ENCODE data around the gene NCKAP5. TPM values are rescaled to one million over a fixed set of nuclear protein-coding genes. Genes with fewer than 3 reads are reported as not detected.

NCKAP5 gene
- total RNA-seq, 2 donors from 2014 or later = 0.78 to 2.6 TPM

DNA sequence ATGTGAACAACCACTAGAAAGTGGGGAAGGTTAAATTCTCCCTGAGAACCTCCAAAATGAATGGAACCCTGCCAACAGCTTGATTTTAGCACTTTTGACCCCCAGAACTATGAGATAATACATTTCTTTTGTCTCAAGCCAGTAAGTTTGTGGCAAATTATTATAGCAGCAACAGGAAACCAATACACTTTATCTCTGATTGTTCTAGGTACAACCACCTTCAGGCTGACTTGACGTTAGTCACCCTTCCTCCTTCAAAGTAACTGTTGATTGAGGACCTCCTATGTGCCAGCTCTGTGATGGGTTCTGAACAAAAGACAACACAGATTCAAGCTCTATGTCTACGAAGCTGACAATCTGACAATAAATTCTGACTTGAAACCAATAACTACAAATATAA is 318.9 kb downstream of the NCKAP5 start:
- ATAC-seq = no peak
- H3K27ac ChIP-seq = no peak overlapping the region
- WGBS, 2 donors = 61 to 68% methylated on average over 2 of the region's 2 CpGs

DNA sequence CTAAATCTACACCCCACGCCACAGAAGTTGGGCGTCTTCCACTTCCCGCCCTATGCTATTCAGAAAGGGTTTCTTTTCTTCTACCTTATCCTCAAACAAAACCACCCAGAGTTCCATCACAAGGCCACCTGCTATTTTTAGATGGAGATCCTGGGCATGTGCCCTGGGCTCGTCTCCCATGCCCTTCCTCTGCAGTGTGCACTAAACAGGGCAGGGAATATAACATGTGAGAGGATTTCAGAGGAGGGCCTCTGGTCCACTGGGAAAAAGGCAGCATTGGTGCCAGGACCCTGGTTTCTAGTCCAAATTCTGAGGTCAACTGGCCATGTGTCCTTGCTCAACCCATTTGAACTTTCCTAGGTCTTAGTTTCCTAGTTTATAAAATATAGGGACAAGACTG is 320.0 kb downstream of the NCKAP5 start:
- WGBS, 2 donors = 62 to 75% methylated on average over 4 of the region's 4 CpGs
- no peak overlapping the region for H3K27ac ChIP-seq
- no peaks in the 10 kb centered on the region for H3K9me3 ChIP-seq
- intact Hi-C loops (cut with DNase I) = no loop called here
- TF ChIP-seq POLR2A (IDR thresholded peaks at IDR 0.05) = no peak
- TF ChIP-seq, protein P1, sequence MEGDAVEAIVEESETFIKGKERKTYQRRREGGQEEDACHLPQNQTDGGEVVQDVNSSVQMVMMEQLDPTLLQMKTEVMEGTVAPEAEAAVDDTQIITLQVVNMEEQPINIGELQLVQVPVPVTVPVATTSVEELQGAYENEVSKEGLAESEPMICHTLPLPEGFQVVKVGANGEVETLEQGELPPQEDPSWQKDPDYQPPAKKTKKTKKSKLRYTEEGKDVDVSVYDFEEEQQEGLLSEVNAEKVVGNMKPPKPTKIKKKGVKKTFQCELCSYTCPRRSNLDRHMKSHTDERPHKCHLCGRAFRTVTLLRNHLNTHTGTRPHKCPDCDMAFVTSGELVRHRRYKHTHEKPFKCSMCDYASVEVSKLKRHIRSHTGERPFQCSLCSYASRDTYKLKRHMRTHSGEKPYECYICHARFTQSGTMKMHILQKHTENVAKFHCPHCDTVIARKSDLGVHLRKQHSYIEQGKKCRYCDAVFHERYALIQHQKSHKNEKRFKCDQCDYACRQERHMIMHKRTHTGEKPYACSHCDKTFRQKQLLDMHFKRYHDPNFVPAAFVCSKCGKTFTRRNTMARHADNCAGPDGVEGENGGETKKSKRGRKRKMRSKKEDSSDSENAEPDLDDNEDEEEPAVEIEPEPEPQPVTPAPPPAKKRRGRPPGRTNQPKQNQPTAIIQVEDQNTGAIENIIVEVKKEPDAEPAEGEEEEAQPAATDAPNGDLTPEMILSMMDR (IDR thresholded peaks at IDR 0.05) = no peak
- no peak for DNase-seq
- no peak for ATAC-seq
- H3K36me3 ChIP-seq (replicated peaks in 1 of 2; ENCODE audit: insufficient read depth in 1 of 2, low read depth in 2 of 2) = no peaks in the 10 kb centered on the region
- no peaks in the 10 kb centered on the region for H3K4me1 ChIP-seq
- no peak overlapping the region for H3K4me3 ChIP-seq
- H3K27me3 ChIP-seq = no peaks in the 10 kb centered on the region

More for the DNA sequence above, 318.9 kb downstream of the NCKAP5 start:
- Histone ChIP-seq H3K27me3 (no peaks in the 10 kb centered on the region), H3K4me1 (no peaks in the 10 kb centered on the region), H3K4me3 (no peak overlapping the region), H3K9me3 (no peaks in the 10 kb centered on the region), H3K36me3 (replicated peaks in 1 of 2; ENCODE audit: insufficient read depth in 1 of 2, low read depth in 2 of 2) (no peaks in the 10 kb centered on the region)
- DNase-seq = no peak
- TF ChIP-seq, protein P1 (IDR thresholded peaks at IDR 0.05) = no peak
- no peak for TF ChIP-seq POLR2A (IDR thresholded peaks at IDR 0.05)
- intact Hi-C loops (cut with DNase I) = no loop called here

- no peak for DNase-seq
- Histone ChIP-seq H3K36me3 (replicated peaks in 1 of 2; ENCODE audit: insufficient read depth in 1 of 2, low read depth in 2 of 2) (no peaks in the 10 kb centered on the region), H3K9me3 (no peaks in the 10 kb centered on the region), H3K27ac (no peak overlapping the region), H3K27me3 (no peaks in the 10 kb centered on the region), H3K4me1 (no peaks in the 10 kb centered on the region), H3K4me3 (no peak overlapping the region)
- TF ChIP-seq POLR2A (IDR thresholded peaks at IDR 0.05) = no peak
- TF ChIP-seq, protein P1 (IDR thresholded peaks at IDR 0.05) = no peak
- ATAC-seq = no peak
- intact Hi-C loops (cut with DNase I) = no loop called here
- 70 to 71% methylated on average over 2 of the region's 2 CpGs for WGBS, 2 donors
Measured at GRCh38 chr2:133247631-133248030, 320.6 kb downstream of the NCKAP5 start.

- Histone ChIP-seq H3K27ac (no peak overlapping the region), H3K4me1 (no peaks in the 10 kb centered on the region), H3K27me3 (no peaks in the 10 kb centered on the region), H3K4me3 (no peak overlapping the region), H3K9me3 (no peaks in the 10 kb centered on the region), H3K36me3 (replicated peaks in 1 of 2; ENCODE audit: insufficient read depth in 1 of 2, low read depth in 2 of 2) (no peaks in the 10 kb centered on the region)
- intact Hi-C loops (cut with DNase I) = no loop called here
- TF ChIP-seq, protein P1 (IDR thresholded peaks at IDR 0.05) = no peak
- no peak for TF ChIP-seq POLR2A (IDR thresholded peaks at IDR 0.05)
- DNase-seq (no peak), ATAC-seq (no peak)
- 39 to 41% methylated on average over 2 of the region's 2 CpGs for WGBS, 2 donors
Measured at GRCh38 chr2:133241224-133241571, 327.1 kb downstream of the NCKAP5 start.

GRCh38 chr2:133240491-133241223 is 327.6 kb downstream of the NCKAP5 start:
- Histone ChIP-seq H3K27ac (no peak overlapping the region), H3K9me3 (no peaks in the 10 kb centered on the region), H3K27me3 (no peaks in the 10 kb centered on the region), H3K36me3 (replicated peaks in 1 of 2; ENCODE audit: insufficient read depth in 1 of 2, low read depth in 2 of 2) (no peaks in the 10 kb centered on the region), H3K4me3 (no peak overlapping the region), H3K4me1 (no peaks in the 10 kb centered on the region)
- 58 to 66% methylated on average over 5 of the region's 5 CpGs for WGBS, 2 donors
- ATAC-seq = no peak
- no peak for TF ChIP-seq POLR2A (IDR thresholded peaks at IDR 0.05)
- TF ChIP-seq, protein P1 (IDR thresholded peaks at IDR 0.05) = no peak
- intact Hi-C loops (cut with DNase I) = no loop called here
- no peak for DNase-seq
